ENCODE results near the gene CRYBG3.

Gene CRYBG3

DNA sequence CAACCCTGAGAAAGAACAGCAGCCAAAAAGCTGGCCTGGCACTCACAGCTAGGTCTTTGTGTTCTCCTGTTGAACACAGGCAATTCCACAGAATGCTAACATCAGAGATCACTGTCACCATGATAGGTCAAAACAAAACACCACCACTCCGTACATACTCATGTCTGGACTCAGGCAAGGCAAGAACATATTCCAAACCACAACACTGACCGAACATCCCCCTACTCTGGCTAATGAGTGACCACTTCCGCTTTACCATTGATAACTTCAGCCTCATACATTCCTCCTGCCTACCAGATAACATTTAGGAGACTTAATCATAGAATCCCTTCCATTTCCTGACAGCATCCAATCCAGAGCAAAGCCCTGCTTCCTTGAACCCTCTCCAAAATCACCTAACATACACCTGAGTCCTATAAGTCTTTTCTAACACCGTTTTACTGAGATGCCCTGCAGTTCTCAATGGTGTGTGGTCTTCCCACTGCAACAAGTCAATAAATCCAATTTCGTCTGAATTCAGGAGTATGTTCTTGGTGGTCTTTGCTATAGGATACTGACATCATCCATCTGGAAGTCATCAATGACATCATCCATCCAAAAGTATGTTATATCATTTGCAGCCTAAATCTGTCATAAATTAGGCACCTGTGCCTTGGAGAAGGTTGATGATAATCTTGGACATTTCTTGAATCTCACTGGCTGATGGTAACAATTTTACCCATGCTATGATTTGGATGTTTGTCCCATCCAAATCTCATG is 126.7 kb downstream of the CRYBG3 start:
- no peak for DNase-seq (ENCODE audit: low spot score)

DNA sequence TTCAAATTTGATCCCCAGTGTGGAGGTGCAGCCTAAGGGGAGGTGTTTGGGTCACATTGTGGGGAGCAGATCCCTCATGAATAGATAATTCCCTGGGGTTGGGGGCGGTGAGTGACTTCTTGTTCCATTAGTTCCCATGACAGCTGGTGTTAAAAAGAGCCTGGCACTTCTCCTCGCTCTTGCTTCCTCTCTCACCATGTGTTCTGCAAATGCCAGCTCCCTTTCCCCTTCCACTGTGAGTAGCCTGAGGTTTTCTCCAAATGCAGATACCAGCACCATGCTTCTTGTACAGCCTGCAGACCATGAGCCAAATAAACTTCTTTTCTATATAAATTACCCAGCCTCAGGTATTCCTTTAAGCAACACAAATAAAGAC is 127.3 kb downstream of the CRYBG3 start:
- no peak for DNase-seq (ENCODE audit: low spot score)

DNA sequence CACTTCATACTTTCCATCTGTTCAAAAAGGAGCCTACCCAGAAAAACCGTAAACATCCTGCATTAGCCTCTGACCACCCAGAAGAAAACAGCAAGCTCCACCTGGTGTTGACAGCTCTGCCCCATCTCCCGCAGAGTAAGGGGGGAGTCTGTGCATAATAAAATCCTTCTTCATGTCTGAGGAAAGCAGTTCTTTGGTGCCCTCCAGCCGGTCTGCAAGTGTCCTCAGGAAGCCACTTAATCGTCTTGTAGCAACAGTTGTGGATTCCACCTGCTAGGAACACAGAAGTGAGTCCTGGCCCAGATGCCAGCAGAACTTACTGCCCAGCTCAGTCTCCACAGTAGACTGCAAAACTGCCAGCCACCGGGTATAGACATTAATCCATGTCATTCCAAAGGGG is 127.9 kb downstream of the CRYBG3 start:
- no peak for DNase-seq (ENCODE audit: low spot score)

DNA sequence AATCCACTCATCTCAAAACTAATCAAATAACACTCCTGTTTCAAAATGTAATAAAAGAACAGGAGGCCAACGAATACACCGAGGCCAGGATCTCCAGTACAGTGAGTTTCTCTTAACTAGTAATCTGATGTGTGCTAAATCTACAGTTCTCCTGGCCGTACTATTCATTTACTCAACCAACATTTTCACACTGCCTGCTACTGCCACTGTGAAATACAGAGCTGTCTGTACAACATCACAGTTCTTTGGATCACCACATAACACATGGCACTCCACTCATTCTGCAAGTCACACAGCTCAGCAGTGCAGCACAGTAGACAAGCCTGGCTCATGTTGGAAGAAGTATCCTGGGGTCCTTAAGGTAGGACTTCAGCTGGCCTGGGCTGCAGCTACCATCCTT is 128.5 kb downstream of the CRYBG3 start:
- DNase-seq (ENCODE audit: low spot score): no peak

DNA sequence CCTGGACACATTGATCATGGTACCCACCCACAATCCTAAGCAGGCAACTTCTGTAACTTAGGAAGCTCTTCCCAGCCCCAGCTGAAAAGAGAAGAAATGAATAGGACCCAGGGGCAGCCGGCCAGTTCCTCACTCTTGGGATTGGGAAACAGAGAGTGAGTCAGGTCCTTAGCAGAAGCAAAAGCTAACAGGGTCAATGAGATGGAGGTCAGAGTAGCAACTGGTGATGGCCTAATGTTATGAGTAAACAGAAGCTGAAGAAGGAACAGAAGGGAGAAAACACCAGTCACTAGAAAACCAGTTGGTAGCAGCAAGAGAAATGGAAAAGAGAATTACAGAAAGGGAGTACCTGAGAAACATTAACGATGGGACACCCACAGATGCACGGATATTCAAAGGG is 130.5 kb downstream of the CRYBG3 start:
- no peak for DNase-seq (ENCODE audit: low spot score)

DNA sequence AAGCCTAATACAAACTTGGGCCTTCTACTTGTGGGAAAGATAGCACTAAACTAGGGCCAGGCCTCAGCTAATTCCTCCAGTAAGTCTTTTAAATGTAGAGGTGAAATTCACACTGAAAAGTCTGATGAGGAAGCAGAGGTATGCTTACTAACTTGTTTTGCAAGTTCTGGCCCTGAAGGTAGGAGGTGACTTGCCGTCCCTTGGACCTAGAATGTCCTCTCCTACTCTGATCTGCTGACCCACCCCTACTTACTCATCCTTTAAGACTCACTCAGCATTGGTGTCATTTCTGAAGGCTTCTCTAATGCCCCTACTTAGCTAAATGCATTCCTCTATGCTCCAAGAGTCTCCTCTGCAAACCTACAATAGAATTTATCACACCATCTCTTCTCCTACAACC is 131.1 kb downstream of the CRYBG3 start:
- DNase-seq (ENCODE audit: low spot score): no peak

DNA sequence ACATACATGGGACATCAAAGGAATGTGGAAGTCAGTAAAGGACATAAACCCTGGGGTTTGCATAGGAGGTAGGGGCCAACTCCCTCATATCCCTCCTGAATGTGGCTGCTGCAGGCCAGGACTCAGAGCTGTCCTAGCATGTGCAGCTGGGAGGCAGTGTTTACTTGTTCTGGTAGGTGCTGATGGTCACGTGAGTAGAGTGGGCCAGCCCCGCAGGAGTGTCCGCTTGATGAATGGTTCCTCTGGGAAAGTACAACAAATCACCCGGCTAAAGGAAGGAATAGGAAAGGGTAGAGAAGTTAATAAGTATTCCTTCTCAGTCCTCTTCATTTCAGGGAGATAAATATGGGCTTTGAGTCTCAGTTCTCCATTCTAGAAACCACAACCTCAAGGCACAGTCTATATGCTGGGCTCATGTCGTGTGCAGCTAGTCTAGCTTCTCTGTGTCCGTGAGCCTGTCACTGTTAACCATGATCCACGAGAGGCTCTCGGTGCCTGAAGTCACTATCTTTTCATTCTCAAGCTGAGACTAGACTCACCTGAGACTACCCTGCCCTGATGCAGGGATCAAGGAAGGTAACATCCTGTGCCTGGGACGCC is 132.5 kb downstream of the CRYBG3 start:
- no peak for DNase-seq (ENCODE audit: low spot score)

DNA sequence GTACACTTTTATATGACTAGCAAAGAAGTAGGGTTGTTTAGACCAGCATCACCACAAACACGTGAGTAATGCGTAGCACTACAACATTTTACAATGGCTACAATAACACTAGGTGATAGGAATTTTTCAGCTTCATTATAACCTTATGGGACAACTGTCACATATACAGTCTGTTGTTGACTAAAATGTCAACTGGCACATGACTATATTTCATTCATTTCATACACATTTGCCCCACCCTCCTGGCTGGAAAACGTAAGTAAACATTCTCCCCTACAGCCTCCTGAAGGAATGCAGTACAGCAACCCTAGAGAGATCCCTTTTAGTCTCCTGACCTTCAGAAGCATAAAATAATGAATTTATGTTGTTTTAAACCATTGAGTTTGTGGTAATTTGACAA is 134.2 kb downstream of the CRYBG3 start:
- DNase-seq (ENCODE audit: low spot score): no peak

DNA sequence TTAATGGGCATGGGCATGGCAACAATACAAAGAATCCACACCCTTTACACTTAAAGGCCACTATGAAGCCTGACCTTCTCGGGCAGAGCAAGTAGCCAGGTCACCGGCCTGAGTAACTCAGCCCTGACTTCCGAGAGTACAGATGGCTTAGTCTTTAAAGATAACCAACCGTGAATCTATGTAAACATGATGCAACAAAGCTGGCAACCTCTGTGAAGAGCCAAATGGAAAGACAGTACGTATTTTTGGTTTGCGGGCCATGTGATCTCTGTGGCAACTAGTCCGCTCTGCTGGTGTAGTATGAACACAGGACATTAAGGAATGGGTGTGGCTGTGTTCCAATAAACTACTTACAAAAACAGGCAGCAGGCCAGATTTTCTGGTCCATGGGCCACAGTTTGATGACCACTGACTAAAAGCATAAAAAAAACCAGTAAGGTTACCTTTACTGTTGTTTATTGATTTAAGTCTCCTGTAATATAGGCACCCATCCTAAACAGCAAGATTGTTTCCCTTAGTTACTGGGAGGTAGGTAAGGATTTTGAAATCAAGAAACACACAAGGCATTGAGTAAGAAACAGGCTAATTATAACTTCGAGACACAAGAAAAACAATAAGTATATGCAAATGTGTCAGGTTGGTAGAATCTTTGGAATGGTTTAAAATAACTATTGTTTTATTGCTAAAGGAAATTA is 136.0 kb downstream of the CRYBG3 start:
- DNase-seq (ENCODE audit: low spot score): no peak

DNA sequence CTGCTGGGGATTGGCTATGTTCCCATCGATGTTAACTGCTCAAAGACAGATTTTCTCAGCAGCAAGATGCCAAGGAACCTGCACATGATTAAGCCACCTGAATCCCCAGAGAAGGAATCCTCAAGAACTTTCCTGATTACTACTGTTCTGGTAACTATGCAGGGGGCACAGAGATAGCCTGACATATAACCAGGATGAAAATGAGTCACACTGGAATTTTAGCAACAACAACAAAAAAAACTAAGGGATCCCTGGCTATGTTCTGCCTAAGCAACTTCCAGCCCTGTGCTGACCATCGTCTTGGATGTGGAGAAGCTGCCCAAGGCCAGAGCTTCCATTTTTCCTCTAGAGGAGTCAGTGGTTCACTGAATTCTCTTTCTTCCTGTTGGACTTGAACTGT is 136.6 kb downstream of the CRYBG3 start:
- no peak for DNase-seq (ENCODE audit: low spot score)

DNA sequence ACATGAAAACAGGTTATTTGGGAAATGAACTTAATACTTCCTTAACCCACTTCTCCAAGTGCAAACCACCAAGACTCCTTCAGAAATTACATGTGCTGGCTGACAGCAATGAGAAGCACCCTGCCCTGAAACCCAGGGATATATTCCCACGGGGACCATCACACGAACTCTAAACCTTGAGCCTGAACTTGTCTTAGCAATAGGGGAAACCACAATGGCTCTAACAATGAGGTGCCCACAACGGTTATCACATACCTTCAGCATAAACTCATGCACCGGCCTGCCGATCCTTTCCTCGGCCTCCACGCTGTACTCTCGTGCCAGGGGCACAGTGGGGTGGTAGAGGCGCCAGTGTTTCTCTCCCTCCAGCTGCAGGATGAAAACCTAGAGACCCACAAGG is 137.0 kb downstream of the CRYBG3 start:
- DNase-seq (ENCODE audit: low spot score): no peak

DNA sequence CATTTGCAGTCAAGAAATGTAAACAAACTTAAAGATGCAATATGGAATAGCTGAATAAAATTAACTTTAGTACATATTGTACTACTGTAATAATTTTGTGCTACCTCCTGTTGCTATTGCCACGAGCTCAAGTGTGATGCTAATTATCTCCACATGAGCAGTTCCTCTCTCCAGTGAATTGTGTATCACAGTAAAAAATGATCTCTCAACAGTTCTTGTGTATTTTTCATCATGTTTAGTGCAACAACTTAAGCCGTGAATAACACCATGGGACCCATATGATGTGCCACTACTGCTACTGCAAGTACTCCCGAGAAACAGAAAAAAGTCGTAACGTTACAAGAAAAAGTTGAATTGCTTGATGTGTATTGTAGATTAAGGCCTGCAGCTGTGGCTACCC is 138.1 kb downstream of the CRYBG3 start:
- DNase-seq (ENCODE audit: low spot score): no peak

DNA sequence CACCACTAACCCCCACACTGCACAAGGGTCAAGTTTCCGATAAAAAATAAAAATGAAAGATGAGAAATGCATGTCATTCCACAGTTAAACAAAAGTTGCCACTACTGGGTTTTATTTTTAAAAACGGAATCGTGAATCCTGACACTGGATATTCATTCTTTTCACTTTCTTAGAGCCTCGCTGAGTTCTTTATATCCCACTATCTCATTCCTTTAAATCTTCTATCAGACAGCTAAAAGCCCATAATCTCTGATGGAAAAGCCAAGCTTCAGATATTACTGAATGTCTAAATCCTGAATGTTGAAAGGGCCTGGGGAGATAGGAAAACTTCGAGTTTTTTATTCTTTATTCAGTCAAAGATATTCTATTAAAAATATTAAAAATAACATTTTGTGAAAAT is 138.7 kb downstream of the CRYBG3 start:
- no peak for DNase-seq (ENCODE audit: low spot score)

DNA sequence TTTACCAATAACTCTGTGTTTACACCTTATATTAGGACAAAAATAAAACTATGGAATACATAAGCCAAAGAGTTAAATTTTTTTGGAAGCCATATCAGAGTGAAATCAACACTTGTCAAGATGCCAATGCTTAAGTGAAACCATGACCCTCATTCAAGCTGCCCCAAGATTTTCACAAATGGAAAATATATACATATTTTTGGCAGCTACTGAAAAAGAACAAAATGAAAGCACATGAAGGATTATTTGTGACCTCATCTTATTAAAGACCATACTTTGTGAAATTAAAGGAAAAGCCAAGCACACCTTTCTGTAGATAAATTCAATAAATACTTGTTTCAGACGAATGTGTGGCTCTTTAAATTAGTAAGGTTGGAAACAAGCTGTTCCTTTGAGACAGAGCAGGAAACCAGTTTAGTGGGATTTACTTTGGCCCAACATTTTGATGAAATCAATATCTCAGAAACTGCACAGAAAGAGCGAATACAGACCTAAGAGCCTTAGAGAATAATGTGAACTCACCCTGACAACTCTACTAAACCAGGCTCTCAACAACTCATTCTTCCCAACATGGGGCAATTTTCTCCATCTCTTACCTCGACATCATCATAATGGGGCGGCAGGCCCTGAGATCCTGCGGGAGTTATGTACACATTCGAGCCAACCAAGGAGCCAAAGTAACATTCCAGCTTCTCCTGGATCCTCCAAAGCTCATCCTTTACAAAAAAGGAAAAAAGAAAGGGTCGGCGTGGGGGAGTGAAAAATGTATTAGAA is 139.4 kb downstream of the CRYBG3 start:
- DNase-seq (ENCODE audit: low spot score): no peak

DNA sequence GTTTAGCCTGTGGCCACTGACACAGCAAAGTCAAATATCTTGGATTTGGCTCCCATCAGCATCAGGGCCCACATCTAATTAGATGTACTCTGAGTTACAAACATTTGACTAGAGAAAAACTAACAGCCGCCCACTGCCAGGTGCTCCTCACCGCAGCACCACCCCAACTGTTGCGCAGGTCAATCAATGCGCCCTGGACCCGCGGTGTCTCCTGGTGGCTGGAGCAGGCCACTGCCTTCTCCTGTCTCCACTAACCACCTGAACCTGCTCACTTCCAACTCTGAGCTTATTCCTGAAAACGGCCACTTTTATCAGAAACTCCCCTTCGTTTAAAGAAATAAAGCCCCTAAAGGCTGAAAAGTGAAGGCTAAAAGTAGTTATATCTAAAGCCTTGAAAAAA is 146.2 kb downstream of the CRYBG3 start:
- no peak for DNase-seq (ENCODE audit: low spot score)

DNA sequence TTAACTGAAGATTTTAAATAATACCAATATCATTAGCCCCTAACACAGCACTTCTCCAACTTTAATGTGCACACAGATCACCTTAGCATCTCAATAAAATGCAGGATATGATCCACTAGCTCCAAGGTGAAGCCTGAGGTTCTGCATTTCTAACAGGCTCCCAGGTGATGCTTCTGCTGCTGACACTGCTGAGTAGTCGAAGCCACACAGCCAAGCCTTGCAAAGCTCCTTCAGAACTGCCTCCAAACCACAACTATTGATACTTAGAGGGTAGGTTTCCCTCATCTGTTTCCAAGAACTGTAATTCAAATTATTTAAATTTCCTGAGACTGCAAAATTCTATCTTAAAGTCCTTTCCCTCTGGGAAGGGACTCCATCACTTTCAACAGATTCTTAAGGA is 146.6 kb downstream of the CRYBG3 start:
- no peak for DNase-seq (ENCODE audit: low spot score)

DNA sequence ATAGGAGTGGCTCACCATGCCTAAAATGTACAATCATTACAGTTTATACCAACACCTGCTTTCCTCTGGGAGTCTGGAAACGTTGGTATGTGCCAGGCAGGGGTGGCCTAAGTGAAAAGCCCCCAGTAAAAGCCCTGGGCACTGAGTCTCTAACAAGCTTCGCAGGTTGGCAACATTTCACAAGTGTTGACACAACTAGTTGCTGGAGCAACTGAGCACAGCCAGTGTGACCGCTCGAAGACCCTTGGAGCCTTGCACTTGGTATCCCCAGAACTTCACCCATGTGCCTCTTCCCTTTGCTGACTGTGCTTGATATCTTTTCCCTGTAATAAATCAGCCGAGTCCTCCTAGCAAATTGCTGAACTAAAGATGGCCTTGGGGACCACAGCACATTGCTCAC is 147.7 kb downstream of the CRYBG3 start:
- DNase-seq (ENCODE audit: low spot score): no peak

DNA sequence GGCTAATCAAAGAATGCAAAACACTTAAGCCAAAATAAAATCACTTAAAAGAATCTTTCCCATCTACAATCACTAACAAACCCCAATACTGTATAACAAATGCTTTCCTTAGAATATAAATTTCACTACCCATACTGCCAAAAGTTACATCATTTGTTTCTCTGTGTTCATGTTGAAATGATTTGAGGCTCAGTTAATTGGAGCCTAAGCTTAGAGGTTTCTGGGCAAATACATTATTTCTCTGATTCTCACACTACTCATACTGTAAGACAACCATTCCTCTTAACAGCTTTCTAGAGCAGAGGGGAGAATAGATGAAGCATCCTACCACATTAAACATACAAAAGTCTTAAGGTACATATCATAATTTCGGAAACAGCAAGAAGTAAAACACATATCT is 148.3 kb downstream of the CRYBG3 start:
- no peak for DNase-seq (ENCODE audit: low spot score)

DNA sequence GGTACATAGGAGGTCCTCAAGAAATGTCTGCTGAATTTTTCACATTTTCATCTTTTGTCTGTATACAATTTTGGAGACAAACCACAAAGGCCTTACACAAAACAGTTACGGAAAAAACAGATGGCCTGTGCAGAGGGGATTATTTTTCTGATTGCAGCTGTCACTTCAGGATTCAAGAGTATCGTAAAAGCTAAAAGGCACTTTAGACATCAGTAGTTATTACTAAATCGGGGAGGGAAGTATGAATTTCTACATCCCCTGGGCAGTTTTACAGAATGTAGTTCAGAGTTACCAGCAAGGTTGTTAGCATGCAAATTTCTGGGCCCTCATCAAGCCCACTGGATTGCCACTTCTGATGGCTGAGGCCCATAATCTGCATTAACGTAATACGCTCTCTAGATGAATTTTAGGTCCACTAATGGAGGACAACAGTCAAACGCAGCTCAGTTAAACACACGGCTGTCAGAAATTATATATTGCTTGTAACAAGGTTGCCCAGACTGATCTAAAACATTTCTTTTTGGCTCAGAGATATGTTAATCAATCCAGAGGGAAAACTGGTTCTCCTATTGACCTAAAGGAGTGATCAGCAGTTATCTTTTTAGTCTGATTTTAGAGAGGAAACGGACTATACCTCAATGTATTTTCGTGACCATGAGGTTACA is 149.3 kb downstream of the CRYBG3 start:
- DNase-seq (ENCODE audit: low spot score): no peak

DNA sequence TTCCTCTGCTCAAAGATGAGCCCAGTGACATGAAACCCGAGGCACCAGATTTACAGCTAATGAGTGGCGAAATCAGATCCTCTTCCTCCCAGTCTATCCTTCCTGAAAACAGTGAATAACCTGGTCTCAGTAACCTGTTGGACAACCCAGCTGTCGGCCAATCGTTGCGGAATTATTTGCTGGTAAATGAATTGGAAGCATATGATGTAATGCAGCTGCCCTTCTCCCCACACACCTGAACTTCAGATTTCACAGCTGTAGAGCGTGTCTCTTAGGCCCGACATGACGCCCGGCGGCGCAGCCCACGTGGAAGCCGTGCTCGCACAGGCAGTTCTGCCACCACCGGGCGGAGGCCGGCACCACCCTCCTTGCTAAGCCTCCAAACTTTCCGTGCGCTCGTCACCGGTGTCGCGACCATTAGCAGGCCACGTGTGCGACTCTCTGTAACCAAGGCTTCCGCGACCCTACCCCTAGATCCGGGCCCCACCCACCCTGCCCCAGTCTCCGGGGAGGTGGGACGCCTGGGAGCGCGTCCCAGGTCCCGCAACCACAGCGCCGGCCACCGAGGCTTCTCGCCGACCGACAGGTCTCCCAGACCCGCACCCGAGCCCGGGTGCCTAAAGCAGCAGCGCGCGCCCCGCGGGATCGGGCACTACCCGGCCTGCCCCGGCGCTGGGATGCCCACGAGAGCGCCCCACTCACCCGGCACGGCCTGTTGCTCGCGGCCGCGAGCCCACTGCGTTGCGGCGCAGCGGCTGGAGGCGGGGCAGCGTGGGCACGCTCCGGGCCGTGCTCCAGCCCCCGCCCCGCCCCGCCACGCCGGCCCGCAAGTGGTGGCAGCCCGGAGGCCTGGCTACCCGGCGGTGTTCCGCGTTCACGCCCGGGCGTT is 150.1 kb downstream of the CRYBG3 start, which contains the start of gene RIOX2:
Gene RIOX2 (minus strand): TSS at position 753 of the 889 bp plus-strand sequence. CDS start 4,838 bp downstream, outside the sequence.
- peak; percentile 76 for DNase-seq (ENCODE audit: low spot score)

DNA sequence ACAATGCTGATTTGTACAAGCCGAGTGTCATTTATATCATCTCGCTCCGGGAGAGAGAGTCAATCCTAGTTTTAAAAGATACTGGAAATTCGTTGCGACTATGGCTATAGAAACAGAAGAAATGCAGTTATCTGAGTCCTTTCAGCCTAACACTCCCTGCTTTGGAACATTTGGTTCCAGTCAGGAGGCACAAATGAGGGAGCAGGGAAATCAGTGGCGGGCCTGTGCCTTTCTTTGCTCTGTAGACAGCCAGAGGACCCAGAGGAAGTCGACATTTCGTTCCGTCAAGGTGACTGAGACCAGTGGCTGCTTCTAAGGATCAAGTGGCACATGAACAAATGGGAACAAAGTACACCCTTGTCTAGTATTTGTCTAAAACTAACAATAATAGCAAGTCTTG is 151.2 kb downstream of the CRYBG3 start:
- DNase-seq (ENCODE audit: low spot score): no peak

All from CD4-positive, alpha-beta T cell treated with Interleukin-2 at 100 ng/mL for 4 hours (primary cell).